HG03342 (cell line): ENCODE data around the gene SEPTIN5.
A peak's percentile ranks its signal among the peaks of the same experiment; 100 is the strongest.

Source experiments
- ATAC-seq: cut with Tn5 transposase; IDR thresholded peaks from one replicate; pipeline ENCODE4 v1.9.1; 2021; ENCODE audit warnings: mild to moderate bottlenecking, moderate library complexity; ENCODE audit not compliant: unreplicated experiment

Gene SEPTIN5

GRCh38 chr22:19704355-19705015 is 9.8 kb upstream of the SEPTIN5 start:
- ATAC-seq = no peak

GRCh38 chr22:19705181-19705934 is 8.9 kb upstream of the SEPTIN5 start:
- no peak for ATAC-seq

DNA sequence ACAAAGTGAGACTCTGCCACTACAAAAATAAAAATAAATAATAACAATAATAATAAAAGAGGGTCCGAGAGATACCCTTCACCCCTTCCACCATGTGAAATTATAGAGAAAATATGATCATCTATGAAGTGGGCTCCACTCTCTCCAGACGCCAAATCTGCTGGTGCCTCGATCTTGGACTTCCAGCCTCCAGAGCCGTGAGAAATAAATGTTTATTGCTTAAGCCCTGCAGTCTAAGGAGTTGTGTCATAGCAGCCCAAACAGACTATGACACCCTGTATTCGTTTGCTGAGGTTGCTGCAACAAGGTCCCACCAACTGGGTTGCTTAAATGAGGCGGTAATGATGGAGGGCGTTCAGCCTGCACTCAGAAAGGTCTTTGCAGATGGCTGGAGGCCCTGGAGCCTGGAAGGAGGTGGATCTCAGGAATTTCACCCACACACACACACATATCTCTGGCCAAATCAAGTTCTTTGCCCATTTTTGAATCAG is 7.6 kb upstream of the SEPTIN5 start:
- ATAC-seq = no peak

- no peak for ATAC-seq
Observed at GRCh38 chr22:19707347-19708290, 6.7 kb upstream of the SEPTIN5 start.

DNA sequence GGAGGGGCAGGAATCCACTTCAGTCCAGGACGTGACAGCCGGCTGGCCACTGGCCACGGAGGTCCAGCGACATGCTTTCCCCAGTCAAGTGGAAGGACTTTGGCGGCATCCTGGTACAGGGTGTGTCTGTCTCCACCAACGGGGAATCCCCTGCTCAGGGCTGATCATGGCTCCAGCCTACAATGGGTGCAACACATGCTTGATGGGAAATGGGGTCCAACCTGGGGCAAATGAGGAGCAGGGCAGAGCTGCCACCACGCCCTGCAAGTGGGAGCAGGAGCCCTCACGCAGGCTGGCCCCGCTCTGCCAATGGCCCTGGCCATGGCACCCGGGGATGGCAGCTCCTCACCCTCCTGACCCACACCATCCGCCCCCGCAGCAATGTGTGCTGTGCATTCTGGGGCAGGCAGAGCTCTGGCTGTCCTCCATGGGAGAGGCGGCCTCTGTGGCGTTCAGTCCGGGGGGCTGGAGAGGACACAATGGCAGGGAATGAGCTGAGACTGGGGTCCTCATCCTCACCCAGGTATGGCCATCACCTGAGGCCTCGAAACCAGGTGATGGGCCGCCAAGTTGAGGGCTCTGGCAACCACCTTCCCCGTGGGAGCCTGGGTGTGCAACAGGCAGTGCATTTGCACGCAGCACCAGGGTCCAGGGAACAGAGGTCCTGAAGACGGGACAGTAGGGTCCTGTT is 5.8 kb upstream of the SEPTIN5 start:
- no peak for ATAC-seq

- ATAC-seq = no peak
Observed at GRCh38 chr22:19709063-19709769, 5.1 kb upstream of the SEPTIN5 start.

DNA sequence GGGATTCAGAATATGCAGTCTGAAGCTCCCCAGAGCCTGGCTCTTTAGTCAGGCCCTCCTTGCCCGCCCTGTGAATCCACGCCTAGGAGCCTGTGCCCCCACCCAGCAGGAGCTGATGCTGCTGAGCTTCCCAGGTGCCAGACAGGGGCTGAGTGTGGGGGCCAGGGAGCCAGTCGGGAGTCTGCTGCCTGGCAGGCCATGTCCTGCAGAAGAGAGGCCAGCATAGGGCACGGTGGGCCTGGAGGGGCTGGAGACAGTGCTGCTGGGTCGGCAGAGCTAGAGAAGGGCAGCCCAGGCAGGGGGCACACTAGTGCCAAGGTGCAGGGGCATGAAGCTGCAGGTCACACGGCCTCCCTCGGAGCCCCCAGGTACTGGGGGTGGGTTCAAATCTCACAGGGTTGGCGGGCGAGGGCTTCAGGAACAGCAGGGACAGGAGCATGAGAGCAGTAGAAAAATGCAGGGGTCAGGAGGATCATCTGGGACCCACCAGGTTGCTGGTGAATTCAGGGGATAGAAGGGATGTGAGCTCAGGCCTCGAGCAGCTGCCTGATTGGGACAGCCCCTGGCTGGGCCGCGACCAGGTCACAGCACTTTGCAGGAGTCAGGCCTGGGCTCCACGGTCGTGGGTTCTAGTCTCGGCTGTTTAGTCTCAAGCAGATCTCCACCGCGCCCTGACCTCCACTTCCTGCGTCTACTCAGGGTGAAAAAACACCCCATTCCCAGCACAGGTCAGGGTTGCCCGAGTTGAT is 4.1 kb upstream of the SEPTIN5 start:
- no peak for ATAC-seq

DNA sequence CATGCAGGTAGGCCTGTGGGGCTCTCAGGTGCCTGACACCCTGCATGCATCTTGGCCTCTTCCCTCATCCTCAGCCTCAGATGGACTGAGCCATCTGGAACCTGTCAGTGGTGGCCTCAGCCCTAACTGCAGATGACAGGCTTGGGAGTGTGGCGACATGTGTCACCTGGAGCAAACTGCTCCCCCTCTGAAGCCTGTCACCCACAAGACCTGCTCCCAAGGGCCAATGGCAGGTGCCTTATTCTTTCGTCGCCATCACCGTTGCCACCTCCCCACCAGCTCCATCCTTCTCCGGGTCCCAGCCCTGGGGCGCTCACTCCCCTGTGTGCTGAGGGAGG is 3.6 kb upstream of the SEPTIN5 start:
- no peak for ATAC-seq

DNA sequence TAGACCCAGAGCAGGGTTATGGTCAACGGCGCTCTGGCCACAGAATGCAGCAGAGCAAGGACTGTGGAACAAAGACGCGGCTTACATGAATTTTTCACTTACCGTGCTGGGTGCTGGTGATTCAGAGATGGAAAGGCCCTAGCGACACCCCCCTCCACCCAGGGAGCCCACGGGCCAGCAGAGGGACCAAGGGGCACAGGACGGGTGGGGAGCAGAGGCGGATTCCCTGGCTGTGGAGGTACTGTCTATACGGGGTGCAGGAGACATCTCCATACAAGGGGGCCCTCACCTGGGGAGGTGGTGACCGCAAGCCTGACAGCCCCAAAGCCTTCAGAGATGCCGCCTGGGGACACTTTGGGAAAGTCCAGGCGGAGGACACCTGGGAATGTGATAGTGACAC is 1.1 kb upstream of the SEPTIN5 start:
- ATAC-seq = no peak

DNA sequence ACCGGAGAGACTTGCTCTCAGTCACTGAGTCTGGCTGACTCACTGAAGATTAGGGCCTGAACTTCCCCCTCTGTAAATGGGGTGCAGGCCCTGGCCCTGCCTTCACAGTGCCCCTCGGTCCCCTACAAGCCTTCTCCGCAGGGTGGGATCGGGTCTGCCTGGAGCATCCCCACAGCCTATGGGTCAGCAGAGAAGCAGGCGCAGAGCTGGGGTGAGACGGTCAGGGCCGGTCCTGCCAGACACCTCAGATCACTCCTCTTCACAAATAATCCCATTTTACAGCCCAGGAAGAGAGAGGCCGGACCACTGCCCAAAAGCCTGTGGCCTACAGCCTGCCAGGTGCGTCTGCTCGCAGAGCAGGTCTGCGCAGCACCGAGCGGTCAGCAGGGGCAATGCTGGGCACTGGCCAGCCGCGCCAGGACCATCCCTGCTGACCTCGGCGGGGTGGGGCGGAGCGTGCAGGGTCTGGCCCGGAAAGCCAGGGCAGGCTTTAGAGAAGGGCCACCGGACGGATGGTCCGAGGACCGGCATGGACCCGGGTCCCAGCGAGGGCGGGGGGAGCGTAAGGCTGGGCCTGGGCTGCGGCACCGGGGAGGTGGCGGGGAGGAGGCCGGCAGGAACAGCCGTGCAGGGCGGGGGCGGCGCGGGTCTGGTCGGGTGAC is 522 bp upstream of the SEPTIN5 start:
- ATAC-seq = no peak

DNA sequence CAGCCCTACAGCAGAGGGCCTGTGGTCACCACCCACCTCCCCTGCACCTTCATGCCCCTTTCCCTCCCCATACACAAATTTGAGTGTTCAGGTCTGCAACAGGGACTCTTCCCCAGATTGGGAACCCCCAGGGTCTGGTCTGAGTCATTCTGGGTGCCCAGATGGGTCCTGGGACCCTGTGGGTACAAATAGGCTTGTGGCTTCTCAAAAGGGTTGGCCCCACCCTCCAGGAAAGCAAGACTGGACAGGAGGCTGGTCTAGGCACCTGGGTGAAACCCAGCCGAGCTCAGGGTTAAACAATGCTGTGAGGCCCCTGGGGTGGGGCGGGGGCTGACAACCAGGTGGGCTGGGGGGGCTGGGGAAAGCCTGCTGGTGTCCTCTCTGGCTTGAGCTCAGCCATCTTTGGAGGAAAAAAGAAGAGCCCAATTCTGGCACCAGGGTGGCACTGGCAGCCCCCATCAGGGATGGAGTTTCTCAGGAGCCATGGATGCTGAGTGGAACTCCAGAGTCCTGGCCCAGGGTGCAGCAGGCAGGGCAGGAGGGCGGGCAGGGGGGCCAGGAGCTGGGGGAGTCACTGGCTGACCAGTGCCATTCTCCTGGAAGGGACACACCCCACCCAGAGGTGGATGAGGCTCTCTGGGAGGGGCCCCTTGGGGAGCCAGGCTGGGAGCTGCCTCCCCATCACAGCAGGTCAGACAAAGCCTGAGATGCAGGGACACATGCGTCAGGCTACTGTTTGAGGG is 1.1 kb downstream of the SEPTIN5 start:
- ATAC-seq = no peak

DNA sequence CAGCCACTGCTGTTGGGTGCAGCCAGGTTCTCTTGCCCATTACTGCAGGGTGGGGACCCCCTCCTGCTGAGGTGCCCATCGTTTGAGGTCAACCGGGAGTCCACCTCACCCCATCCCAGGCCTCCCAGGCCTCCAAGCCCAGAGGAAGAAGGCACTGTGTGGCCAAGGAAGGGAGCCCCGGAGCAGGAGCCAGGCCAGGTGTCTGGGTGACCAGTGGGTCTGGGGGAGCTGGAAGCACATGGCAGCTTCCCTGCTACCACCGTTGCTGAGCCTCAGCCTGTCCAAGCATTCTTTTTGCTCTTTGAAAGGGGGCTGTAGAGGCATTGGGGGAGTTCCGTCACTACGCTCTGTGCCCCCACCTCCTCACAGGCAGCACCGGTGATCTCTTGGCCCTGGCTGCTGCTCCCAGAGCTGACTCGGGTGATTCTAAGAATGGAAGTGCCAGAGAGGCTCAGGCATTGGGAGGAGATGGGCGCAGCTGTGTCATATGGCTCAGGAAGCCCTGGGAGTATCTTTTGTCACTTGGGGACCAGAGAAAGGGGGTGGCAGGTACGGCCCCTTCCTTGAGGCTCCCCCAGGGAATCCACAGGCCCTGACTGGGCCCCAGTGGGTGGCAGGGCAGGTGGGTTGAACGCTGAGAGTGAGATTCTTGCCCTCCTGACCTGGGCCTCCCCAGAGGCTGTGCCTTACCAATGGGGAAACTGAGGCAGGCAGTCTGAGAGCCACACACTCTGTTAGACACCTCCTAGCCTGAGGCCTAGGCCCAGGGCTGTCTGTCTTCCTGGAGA is 1.9 kb downstream of the SEPTIN5 start:
- no peak for ATAC-seq

DNA sequence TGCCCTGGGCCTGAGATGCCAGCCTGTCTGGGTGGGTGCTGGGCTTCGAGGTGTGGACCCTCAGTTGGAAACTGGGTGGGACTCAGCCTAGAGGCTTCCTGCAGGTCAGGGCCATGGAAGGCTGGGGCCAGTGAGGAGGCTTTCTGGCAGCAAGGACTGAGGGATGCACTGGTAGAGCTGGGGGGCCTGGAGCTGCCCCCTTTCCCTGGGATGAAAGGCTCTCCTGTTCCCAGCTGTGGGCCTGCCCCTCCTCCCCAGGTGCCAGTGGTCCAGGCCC is 2.5 kb downstream of the SEPTIN5 start:
- no peak for ATAC-seq

DNA sequence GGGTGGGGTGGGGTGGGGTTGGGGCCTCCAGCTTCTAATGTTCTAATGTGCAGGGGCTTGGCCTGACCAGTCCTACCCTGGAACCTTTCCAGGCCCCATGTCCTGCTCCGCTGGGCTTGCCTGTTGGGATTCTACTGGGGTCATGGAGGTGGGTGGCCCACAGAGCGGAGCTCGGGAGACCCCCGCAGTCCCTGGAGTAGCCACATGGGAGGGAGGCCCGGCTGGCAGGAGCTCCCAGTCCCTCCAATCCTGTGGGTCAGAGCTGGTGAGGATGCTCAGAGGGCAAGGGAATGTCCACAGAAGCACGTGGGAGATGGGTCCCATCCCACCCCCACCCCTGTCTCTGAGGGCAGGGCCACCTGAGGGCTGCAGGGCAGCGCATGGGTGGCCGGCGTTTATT is 2.9 kb downstream of the SEPTIN5 start:
- no peak for ATAC-seq

GRCh38 chr22:19717691-19718455 is 3.6 kb downstream of the SEPTIN5 start:
- ATAC-seq = peak; percentile 64

DNA sequence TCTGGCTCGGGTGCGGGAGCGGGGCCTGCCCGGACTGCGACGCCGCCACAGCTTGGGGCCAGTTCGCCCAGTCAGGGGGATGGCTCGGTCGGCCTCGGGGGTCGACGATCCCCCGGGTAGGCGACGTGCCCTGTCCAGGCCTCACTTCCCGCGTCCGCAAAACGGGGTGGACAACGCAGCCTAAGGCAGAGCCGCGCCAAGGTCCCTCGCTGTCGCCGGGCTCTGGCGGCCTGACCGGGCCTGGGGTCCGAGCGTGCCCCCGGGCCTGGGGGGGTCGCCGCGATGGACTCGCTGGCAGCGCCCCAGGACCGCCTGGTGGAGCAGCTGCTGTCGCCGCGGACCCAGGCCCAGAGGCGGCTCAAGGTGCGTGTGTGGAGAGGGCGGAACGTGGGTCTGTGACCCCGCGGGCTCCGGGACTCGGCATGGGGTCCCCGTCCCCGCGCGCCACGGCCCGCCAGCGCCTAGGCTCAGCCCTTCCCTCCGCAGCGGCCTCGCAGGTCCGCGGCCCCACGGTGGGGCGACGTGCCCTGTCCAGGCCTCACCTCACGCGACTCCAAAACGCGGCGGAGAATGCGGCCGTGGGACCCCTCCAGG is 4.2 kb downstream of the SEPTIN5 start:
- ATAC-seq = no peak

DNA sequence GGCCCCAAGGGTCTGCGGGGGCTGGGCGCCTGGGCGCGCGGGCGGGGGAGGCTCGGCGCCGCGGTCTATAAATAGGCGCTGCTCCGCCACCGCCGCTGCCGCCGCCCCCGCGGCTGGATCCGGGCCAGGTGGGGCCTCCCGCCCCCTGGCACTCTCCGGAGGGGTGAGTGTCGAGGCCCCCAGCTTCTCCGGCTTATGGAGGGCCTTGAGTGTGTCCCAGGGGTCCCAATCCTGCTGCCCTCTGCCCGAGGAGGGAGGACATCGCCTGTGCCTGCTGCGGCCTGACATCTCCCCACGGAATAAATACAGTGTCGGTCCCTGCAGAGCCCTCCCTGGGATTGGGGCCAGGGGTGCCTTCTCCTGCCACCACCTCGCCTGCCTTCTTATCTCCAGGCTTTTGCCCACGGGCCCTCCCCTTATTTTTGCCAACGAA is 4.8 kb downstream of the SEPTIN5 start:
- no peak for ATAC-seq
